Retina (tissue), 1 donor: ENCODE measurements around the gene SLFN11.
A peak's percentile ranks its signal among the peaks of the same experiment; 100 is the strongest.
"Not testable (repeated sequence)": the region's sequence is repeated elsewhere in the genome, so short reads cannot be mapped to it uniquely, and the experiment has no call there.

Experiments
- DNase-seq: peaks from one replicate; pipeline ENCODE4 v3.0.0-alpha.2; 2016

SLFN11 gene

DNA sequence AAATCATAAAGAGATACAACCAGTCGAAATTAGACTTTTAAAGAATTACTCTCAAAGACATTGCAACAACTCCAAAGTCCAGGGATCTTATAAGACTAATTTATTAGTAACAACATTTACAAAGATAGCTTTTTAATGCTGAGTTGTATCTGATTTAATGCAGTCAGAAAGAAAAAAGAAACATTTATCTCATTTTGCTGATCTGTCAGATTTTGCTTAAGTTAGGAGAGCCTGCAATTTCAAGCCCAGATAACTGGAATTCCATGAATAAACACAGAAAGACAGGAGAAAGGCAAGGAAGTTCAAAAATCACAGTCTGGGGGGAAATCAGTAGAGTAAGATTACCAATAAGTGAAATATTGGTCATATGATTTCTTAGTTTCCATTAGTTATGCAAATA lies 22.9 kb downstream of the SLFN11 start:
- DNase-seq = no peak

DNA sequence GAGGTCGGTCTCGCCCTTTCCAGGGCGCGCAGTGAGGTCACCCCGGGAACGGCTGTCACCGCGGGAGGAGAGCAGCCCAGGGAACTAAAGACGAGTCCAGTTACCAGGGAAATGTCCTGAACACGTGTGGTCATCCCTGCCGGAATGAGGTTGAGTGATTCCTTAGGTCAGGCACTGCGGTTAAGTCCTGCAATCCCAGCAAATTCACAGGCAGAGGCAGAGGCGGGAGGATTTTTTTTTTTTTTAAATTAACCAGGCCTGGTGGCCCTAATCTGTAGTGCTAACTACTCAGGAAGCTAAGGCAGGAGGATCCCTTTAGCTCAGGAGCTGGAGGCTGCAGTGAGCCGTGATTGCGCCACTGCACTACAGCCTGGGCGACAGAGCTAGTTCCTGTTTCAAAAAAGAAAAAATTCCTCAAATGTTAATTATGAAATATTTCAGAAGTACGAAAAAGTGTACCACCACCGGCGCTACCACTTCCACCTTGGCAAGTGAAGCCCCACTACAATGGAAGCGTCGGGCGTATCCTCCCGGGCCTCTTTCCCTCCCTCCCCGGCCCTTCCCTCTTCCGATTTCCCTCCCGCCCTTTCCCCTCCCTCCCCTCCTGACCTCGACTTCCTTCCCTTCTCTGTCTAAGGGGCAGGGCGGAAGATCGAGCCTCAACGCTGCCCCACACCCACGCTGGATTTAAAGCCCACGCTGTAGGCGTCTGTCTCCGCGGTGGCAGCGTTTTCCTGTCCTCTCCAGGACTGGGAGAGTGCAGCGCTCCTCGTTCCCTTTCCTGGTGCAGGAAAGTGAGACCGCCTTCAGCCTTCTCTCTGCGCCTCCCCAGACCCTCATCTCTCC lies 27.3 kb downstream of the SLFN11 start:
- peak; percentile 70 for DNase-seq

DNA sequence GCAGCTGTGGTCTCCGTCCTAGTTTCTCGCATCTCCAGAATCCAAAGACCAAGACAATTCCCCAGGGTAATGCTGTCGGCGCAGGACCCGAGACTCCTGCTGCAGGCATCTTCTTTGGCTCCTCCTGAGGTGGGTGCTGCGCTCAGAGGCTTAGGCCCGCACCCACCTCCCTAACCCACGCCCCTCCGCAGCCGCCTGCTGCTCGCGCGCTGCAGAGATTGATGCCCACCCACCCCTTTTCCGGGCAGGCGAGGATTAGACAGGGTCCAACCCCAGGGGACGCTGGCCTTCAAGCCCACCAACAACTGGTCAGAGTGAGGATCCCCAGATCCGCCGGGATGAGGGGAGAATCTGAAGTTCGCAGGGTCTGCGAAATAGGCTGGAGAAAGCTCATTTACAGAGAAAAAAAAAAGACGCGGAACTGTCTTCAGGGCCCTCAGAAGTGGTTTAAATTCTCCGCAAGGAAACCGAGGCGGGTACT lies 27.9 kb downstream of the SLFN11 start:
- no peak for DNase-seq

DNA sequence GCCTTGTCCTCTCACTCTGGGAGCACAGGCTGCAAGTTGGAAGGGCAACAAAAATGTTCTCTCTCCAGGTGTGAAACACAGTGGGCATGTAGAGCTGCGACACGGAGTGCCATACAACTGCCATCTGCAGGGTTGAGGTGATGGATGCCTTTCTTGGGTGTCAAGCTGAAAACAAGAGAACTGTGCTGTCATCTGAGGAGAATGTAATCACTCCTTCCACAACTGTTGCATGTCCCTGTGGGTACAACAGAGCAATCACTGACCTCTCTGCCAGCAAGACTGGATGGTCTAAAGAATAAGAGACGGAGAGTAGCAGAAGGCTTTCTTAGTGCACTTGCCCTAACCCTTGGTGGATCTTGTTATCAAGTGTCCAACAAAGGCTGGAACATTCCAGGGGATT lies 29.2 kb downstream of the SLFN11 start:
- DNase-seq = no peak

DNA sequence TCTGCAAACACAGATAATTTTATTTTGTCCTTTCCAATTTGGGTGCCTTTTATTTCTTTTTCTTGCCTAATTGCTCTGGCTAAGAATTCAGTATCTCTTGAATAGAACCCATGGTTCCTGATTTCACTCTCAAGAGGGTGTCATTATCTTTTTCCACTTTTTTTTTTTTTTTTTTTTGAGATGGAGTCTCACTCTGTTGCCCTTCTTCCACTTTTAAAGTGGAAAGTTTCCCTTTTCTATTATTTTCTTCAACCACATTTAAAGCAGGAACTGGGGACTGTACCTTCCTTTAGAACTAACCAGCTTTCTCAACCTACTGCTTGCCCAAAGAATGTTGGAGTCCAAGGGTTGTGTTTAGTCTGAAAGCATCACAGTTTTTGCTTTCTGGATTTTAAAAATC lies 31.1 kb downstream of the SLFN11 start:
- no peak for DNase-seq

DNA sequence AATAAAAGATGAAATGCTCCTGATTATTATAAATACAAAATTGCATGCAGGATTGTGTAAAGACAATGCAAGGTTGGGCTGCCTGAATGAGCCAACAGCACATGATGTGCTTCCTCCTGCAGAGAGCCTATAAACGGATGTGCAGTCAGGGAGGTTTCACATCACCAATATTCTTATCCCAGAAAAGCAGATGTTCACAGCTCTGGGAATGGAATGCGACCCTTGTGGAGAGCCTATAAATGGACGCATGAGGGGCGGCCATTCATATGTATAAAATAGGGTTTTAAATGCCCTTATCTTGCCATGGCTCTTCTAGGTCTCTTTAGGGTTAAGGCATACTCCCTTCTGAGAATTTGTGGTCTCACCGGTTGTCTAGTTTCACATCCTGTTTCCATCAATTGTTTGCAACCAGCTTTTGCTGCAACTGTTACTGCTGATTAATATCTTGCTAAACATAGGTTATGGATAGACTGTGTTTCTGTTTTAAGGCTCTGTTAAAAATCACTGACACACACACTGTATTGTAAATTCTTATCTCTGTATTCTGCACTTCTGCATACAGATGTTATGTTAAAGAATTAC lies 31.9 kb downstream of the SLFN11 start:
- DNase-seq = no peak

DNA sequence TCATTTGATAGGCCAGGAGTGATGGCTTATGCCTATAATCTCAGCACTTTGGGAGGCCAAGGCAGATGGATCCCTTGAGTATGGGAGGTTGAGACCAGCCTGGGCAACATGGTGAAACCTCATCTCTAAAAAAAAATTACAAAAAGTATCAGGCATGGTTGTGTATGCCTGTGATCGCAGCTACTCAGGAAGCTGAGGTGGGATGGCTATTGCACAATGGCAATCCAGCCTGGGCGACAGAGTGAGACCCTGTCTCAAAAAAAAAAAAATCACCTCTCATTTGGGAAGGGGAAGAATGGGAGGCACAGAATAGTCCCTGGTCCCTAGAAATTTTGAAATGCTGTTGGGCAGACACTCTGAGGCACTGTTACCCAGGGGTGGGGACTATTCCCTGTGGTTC lies 35.2 kb downstream of the SLFN11 start:
- no peak for DNase-seq

DNA sequence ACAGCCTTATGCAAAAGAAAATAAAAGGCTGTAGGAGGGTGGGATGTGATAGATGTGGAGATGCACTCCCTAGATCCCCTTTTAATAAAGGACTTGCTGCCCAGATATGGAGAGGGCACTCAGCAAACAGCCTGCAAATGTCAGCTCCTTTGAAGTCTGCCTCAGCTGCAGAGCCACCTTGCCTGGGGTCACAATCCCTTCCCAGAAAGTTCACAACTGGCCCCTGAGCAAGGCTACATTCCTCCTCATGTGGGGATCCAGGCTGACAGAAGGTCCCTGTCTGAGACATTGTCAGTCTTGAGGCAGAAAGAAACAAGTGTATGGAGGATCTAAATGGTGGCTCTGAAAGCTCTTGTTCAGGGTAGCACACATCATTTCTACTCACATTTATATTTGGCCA lies 36.1 kb downstream of the SLFN11 start:
- DNase-seq = no peak

DNA sequence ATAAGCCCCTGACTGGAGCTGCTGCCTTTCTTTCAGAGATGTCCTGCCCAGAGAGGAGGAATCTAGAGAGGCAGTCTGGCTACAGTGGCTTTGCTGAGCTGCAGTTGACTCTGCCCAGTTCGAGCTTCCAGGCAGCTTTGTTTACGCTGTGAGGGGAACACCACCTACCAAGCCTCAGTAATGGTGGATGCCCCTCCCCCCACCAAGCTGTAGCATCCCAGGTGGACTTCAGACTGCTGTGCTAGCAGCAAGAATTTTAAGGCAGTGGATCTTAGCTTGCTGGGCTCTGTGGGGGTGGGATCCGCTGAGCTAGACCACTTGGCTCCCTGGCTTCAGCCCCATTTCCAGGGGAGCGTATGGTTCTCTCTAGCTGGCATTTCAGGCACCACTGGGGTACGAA lies 39.8 kb downstream of the SLFN11 start:
- DNase-seq = not testable (repeated sequence)

DNA sequence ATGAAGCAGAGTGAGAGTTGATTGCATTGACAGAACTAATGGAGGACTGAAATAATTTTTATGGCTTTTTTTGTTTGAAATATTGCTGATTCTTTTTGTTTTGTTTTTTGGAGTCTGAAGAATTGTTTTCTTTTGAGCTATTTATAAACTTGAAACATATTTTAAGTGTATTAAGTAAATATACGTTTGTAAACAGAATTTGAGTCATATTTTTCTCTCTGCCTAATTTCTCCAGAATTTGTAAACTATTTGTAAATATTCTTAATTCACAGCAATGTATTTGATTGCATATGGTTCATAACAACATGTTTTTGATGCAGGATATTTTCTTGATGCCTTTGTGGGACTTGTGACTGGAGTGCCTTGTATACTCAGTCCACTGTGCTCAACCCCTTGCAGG lies 50.7 kb downstream of the SLFN11 start:
- DNase-seq = no peak

DNA sequence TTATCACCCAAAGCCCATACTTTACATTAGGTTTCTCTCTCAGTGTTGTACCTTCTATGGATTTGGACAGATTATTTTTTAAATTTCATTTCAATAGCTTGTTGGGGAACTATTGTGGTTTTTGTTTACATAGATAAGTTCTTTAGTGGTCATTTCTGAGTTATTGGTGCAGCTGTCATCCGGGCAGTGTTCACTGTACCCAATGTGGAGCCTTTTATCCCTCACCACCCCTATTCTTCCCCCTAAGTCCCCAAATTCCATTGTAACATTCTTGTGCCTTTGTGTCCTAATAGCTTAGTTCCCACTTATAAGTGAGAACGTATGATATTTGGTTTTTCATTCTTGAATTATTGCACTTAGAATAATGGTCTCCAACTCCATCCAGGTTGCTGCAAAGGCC lies 57.5 kb downstream of the SLFN11 start:
- no peak for DNase-seq

DNA sequence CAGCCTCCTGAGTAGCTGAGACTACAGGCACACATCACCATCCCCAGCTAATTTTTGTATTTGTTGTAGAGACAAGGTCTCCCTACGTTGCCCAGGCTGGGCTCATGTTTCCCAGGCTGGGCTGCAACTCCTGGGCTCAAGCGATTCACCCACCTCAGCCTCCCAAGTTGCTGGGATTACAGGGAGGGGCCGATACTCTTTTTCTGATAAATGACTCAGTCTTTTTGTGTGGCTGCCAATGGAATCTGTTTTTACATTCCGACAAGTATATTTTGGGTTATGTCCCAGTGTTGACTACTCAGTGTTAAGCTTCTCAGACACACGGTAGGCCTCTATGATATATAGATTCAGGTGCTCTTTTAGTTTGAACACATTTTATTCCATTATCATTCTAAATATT lies 58.1 kb downstream of the SLFN11 start:
- DNase-seq = no peak

DNA sequence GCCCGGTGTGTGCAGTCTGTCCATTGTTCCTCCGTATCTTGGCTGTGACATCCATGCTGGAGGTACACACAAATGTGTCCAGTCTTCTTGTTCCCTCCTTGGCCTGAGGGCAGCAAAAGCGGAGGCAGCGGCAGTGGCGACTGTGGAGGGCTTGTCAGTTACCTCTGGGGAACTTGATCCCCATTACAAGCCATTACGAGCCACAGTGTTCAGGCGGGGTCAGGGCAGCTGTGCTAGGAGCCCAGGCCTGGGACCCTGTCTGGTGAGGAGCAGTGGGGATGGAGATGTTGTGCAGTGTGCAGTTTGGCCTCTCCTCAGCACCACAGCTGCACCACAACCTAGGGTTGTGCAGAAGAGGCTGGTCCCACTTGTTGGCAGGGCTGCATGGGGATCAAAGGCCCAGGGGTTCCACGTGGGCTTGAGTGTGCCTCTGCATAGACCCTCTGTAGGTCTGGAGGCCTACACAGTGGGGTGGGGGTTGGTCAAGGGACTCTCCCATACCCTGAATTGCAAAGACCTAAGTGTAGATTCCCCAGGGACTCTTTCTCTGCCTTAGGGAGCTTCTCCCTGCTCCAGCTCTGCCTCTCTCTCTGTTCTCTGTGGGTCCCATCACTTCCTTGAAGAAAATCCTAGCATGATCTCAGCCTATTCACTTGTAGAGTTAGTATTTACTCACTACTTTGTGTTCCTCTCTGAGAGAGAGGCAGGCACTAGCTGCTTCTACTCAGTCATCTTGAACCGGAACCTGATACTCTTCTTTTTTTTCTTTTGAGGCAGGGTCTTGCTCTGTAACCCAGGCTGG lies 58.8 kb downstream of the SLFN11 start:
- peak; percentile 14 for DNase-seq

DNA sequence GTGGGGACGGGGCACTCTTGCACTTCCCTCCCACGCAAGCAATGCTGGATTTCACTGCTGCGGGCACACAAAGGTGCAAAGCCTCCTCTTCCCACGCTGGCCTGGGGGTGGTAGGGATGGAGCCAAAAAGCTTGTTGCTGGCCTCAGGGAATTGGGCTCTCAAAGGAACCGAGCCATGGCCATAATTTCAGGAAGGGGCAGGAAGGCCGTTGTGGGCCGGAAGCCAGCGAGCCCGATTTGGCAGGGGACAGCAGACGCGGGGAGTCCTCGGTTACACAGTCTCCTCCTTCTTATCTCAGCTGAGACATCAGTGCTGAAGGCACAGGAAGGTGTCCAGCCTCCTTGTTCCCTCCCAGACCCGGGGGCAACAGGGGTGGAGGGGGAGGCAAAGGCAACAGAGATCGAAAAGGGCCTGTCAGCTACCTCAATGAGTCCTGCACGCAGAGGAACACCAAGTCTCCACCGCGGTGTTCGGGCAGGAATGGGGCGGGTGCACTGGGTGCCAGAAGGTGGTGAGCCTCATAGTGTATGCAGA lies 59.5 kb downstream of the SLFN11 start:
- DNase-seq = peak; percentile 19

DNA sequence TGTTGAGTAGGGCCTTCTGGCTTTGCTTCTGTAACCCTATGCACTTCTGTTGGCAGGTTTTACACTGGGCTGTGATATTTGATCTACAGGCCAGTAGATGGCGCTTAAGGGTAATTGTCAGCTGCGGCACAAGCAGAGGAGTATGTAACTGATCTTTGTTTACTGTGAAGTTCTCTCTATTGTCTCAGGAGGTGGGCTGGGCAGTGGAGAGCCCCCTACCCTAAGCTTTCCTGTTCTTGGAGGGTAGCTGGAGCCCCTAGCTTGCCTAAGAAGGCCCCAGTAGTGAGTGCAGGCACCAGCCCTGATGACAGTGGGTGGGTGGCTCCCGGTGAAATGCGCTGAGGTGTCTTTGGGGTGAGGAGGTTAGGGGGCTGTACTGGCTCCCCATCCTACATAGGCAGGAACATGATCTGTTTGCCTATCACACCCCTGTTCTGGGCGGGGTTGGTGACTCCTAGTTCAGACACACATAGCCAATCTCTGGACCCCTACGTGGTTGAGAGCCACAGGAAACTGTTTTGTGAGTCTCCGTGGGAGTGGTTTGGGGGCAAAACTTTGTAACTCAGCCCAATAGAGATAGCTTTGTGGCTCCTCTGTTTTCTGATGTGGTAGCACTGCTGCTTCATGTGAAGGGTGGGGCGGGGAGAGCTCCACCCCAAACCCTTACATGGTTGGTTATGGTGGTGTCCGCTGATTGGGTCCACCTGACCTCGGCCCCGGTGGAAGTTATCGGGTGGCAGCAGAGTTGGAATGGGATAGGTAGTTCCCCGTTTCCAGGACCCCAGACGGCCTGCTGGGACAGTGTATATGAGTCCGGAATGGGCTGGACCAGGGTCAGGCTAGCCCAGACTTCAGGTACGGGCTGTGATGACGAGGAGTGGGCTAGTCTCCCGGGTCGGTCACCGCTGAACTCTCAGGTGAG lies 60.4 kb downstream of the SLFN11 start:
- peak; percentile 75 for DNase-seq

DNA sequence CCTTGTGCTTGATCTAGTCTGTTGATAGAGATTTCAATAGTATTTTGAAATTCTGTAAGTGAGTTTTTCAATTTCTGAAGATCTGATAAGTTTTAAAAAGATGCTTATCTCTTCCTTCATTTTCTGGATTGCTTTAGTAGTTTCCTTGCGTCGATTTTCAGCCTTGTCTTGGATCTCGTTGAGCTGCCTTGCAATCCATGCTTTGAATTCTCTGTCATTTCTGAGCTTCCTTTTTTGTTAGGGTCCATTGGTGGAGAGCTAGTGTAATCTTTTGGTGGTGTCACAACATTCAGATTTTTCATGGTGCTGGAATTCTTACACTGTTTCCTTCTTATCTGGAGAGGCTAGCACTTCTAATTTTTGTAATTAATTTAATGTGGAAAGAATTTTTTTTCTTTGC lies 61.1 kb downstream of the SLFN11 start:
- DNase-seq = no peak

DNA sequence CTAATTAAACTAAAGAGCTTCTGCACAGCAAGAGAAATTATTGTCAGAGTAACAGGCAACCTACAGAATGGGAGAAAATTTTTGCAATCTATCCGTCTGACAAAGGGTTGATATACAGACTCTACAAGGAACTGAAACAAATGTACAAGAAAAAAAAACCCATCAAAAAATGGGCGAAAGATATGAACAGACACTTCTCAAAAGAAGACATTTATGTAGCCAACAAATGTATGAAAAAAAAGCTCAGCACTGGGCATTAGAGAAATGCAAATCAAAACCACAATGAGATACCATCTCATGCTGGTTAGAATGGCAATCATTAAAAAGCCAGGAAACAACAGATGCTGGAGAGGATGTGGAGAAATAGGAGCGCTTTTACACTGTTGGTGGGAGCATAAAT lies 64.1 kb downstream of the SLFN11 start:
- DNase-seq = not testable (repeated sequence)
